Kidney (tissue), 14 donors: Measurements from ENCODE around the gene SNTG2. TPM values are rescaled to one million over a fixed set of nuclear protein-coding genes. Genes with fewer than 3 reads are reported as not detected.

Experiments
- DNase-seq, 5 donors: peaks; one replicate each; pipeline ENCODE4 v3.0.0-alpha.2; 2013 to 2020
- FAIRE-seq: peaks from 2 replicates; lab custom pipeline; 2012; peaks lifted over from hg19 to GRCh38; lab: Jason Lieb, UNC
- H3K27ac ChIP-seq, 2 donors: one replicate each; pipeline ENCODE4 v1.7.0; 2013; ENCODE audit warnings: low read depth in 2 of 2, low read length in 2 of 2, inconsistent platforms in 1 of 2
- H3K27me3 ChIP-seq: one replicate; pipeline ENCODE4 v1.7.1; 2013; ENCODE audit warnings: low read length, inconsistent platforms; ENCODE audit not compliant: control insufficient read depth, insufficient read depth
- H3K36me3 ChIP-seq, 3 donors: one replicate each; pipeline versions ENCODE4 v1.7.0 to v1.7.1; 2013; ENCODE audit warnings: low read length in 3 of 3, control low read depth in 1 of 3, inconsistent platforms in 1 of 3; ENCODE audit not compliant: insufficient read depth in 3 of 3, control insufficient read depth in 2 of 3
- H3K4me1 ChIP-seq, 3 donors: one replicate each; pipeline versions ENCODE4 v1.7.0 to v1.7.1; 2013; ENCODE audit warnings: low read length in 3 of 3, inconsistent platforms in 1 of 3, low read depth in 1 of 3; ENCODE audit not compliant: control insufficient read depth in 2 of 3, insufficient read depth in 2 of 3
- H3K4me3 ChIP-seq, 3 donors: one replicate each; pipeline versions ENCODE4 v1.7.0 to v1.8.1; 2013; ENCODE audit warnings: low read length in 3 of 3, control low read depth in 1 of 3, inconsistent platforms in 1 of 3
- H3K9ac ChIP-seq, 3 donors: one replicate each; pipeline versions ENCODE4 v1.7.0 to v1.7.1; 2013; ENCODE audit warnings: low read length in 3 of 3, control low read depth in 1 of 3, inconsistent platforms in 1 of 3
- H3K9me3 ChIP-seq, 3 donors: one replicate each; pipeline versions ENCODE4 v1.7.0 to v1.7.1; 2013; ENCODE audit warnings: low read length in 3 of 3, control low read depth in 1 of 3, inconsistent platforms in 1 of 3; ENCODE audit not compliant: control insufficient read depth in 2 of 3, insufficient read depth in 1 of 3
- CTCF ChIP-seq: IDR thresholded peaks from 3 replicates; pipeline ENCODE4 v1.5.1; 2012; ENCODE audit warnings: mild to moderate bottlenecking, moderate library complexity, borderline replicate concordance; ENCODE audit not compliant: insufficient read depth; ENCODE audit errors: extremely low read depth
- intact Hi-C: fragments of 100-400 bp; cut with DNase I; formaldehyde crosslinking; loops from one replicate; pipeline ENCODE4 v1.11.1; 2022
- polyA plus RNA-seq: library from polyadenylated mRNA; stranded (reverse); fragments of 350-450 nt; fragmentation: Illumina TruSeq; extraction: RNeasy Lipid Tissue Mini Kit (QIAGEN cat#74804); gene quantifications from one replicate; pipeline ENCODE4 v1.2.3, GENCODE V29; 2014; ENCODE audit warnings: low read depth, low replicate concordance; ENCODE audit not compliant: insufficient read depth
- total RNA-seq: library from RNA; stranded (reverse); fragmentation: NEBNext Ultra II Directional; extraction: Animal tissue kit (Norgen Biotek cat#: 25700); gene quantifications from one replicate; pipeline ENCODE4 v1.2.1, GENCODE V29; 2021
- donor health status: control.
- donor health status: control.
- donor health status: control.
- donor health status: control.
- donor health status: control.
- donor health status: DM: yes; HTN: yes; CAD: no.
- donor health status: Normal renal cell carcinoma (clear cell type).

SNTG2 gene
- total and polyA plus RNA-seq, 2 donors from 2014 or later: 2.2 TPM; not detected in 1

GRCh38 chr2:1272835-1273234, 322.2 kb downstream of the SNTG2 start:
- FAIRE-seq: no peak

GRCh38 chr2:1277634-1278033, 327.0 kb downstream of the SNTG2 start:
- FAIRE-seq: no peak
- H3K27ac ChIP-seq: no peak overlapping the region
- H3K4me3 ChIP-seq: no peak overlapping the region
- TF ChIP-seq CTCF: no peak
- peaks cover 0 to 11% (median 0%) of the 10 kb centered on the region in 3 donors for H3K9me3 ChIP-seq
- DNase-seq: no peak
- H3K27me3 ChIP-seq: no peaks in the 10 kb centered on the region
- no peak overlapping the region for H3K9ac ChIP-seq
- intact Hi-C loops: no loop called here
- no peaks in the 10 kb centered on the region for H3K4me1 ChIP-seq
- H3K36me3 ChIP-seq: no peaks in the 10 kb centered on the region

More at GRCh38 chr2:1272835-1273234, 322.2 kb downstream of the SNTG2 start:
- Histone ChIP-seq H3K9ac (no peak overlapping the region), H3K4me3 (no peak overlapping the region), H3K27ac (no peak overlapping the region), H3K9me3 (peaks cover 0 to 11% (median 0%) of the 10 kb centered on the region in 3 donors), H3K4me1 (no peaks in the 10 kb centered on the region), H3K36me3 (no peaks in the 10 kb centered on the region), H3K27me3 (no peaks in the 10 kb centered on the region)
- intact Hi-C loops: no loop called here
- no peak for TF ChIP-seq CTCF
- peak in 1 of 5 donors; percentile 66 for DNase-seq

- intact Hi-C loops: no loop called here
These were observed 327.5 kb downstream of the SNTG2 start for GRCh38 chr2:1278125-1278524.

More at GRCh38 chr2:1278125-1278524, 327.5 kb downstream of the SNTG2 start:
- H3K27ac ChIP-seq: no peak overlapping the region
- TF ChIP-seq CTCF: no peak
- H3K27me3 ChIP-seq: no peaks in the 10 kb centered on the region
- peaks cover 0 to 11% (median 0%) of the 10 kb centered on the region in 3 donors for H3K9me3 ChIP-seq
- FAIRE-seq: no peak
- H3K36me3 ChIP-seq: no peaks in the 10 kb centered on the region
- H3K9ac ChIP-seq: no peak overlapping the region
- no peak for DNase-seq
- H3K4me3 ChIP-seq: no peak overlapping the region
- no peaks in the 10 kb centered on the region for H3K4me1 ChIP-seq
